Dermis blood vessel endothelial cell (primary cell): ENCODE data around the gene SKAP2. TPM values are rescaled to one million over a fixed set of nuclear protein-coding genes. Genes with fewer than 3 reads are reported as not detected.
A peak's percentile ranks its signal among the peaks of the same experiment; 100 is the strongest.

Source experiments
- DNase-seq: peaks from one replicate; pipeline ENCODE4 v3.0.0; 2010
- total RNA-seq: library from RNA; depleted of rRNA; stranded (reverse); fragments of >200 nt; gene quantifications from 2 replicates; pipeline ENCODE4 v1.2.3, GENCODE V29; 2014

The SKAP2 gene
- total RNA-seq, 1 donor from 2014 or later = 16.0 TPM

DNA sequence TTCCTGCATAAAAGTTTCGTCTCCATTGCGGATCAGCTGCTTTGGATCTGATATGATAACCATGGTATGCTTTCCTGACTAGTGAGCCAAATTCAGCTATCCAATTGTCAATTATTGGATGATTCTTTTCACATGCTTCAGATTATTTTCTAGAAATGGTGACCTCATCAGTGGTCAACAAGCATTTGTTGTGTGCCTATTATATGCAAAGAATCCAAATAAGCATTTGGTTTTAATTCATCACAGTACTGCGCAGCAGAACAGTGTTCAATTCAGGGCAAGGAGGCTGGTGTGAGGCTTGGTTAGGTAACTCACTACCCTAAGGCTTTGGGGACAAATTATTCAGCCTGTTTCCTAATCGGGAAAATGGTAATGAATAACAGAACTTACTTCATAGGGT, 200.5 kb downstream of the SKAP2 start:
- no peak for DNase-seq

DNA sequence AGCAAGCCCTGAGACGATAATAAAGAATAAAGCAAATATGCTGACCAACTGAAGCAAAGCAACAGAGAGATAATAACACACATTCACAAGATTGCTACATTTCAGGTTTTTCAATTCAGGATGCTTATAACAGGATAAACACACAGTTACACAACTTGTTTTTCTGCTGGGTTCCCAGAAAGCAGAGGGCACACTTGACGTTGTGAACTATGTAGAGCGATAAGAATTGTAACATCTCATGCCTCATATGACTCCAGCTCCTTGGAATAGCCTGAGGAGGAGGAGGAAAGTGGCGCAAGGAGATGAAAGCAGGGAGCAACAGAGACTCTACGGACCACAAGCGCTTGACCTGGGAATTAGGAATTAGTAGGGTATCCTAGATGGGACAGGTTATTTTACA, 201.7 kb downstream of the SKAP2 start:
- DNase-seq = no peak

DNA sequence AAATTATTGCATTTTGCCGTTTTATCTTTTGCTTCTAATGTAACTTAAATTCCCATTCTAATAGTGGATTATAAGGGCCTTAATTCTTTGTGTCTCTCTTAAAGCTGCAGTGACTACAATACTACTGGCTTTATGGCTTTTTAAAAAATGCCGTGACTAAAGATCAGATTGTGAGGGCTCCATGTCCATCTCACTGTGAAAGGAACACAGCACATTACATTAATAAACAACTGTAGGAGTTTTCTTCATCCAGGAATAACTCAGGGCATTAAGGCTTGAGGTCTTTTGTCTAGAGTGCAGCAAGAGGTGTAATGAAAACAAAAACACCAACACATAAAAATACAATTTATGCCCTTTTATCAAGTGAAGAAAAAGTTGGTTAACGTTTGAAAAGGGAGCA, 205.3 kb downstream of the SKAP2 start:
- no peak for DNase-seq

GRCh38 chr7:26658389-26659084, 205.9 kb downstream of the SKAP2 start:
- DNase-seq = no peak

DNA sequence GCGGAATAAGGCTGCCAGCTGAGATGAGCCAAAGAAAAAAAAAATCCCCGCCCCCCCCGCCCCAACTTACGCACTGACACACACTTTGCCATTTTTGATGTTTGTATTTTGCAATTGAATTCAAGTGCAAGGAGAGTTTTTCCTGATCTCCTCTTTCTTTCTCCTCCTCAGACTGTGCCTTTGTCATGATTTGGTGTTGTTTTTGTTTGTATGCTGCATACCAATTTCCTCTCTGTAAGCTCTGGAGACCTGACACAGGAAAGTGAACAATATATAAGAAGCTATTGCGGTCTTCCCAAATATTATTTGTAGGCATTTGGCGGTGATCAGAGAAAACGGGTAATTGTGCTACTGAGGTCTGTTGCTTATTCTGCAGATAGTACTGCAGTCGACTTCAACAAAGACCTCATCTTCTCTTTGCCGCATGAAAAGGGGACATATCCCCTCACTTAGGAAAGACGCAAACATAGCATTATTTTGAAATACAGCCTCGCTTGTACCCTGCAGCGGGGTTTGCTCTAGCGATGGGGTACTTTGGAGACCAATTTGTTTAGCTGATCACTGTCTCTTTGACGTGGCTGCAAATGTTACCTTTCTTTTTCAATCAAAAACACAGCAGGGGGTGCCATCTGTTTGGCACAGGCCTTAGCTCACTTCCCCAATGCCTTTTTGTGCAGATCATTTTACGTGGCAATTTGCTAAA, 206.6 kb downstream of the SKAP2 start:
- no peak for DNase-seq

DNA sequence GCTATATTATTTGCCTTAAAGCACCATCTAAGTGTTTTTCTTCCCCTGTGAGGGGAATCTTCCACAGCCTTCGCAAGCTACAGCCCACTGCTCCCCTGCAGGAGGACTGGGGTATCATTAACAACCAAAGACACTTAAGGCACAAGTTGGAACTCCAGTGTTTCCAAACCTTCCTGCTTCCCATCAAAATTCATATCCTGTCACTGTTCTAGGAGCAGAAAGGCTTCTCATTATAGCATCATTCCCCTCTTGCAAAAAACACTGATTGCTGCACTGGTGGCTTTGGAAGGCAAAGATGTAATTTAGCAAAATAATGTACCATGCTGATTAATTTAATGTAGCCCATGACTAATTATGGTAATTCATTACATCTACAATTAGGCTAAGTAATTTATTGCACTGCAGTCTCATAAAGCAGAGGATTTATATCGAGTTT, 207.2 kb downstream of the SKAP2 start:
- DNase-seq = no peak

GRCh38 chr7:26656735-26657134, 207.7 kb downstream of the SKAP2 start:
- DNase-seq = no peak

DNA sequence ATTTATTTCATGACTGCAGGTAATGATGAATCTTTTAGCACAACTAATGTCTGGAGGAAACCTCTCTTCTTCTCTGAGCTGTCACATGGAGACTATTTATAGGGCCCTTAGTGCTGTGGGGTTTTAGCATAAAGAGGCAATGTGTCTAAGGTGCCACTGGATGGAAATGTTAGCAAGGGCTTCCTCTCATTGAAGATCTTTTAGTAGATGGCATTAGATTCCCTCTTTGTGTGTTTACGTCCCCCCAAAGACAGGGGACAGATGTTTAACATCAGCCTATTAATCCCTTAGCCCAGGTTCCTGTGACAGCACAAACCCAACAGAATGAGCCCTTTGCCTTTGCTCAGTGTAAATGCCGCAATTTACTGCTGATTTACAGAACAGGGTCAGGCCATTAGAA, 208.6 kb downstream of the SKAP2 start:
- DNase-seq = no peak

GRCh38 chr7:26653430-26654399, 210.7 kb downstream of the SKAP2 start:
- DNase-seq = peak; percentile 87

DNA sequence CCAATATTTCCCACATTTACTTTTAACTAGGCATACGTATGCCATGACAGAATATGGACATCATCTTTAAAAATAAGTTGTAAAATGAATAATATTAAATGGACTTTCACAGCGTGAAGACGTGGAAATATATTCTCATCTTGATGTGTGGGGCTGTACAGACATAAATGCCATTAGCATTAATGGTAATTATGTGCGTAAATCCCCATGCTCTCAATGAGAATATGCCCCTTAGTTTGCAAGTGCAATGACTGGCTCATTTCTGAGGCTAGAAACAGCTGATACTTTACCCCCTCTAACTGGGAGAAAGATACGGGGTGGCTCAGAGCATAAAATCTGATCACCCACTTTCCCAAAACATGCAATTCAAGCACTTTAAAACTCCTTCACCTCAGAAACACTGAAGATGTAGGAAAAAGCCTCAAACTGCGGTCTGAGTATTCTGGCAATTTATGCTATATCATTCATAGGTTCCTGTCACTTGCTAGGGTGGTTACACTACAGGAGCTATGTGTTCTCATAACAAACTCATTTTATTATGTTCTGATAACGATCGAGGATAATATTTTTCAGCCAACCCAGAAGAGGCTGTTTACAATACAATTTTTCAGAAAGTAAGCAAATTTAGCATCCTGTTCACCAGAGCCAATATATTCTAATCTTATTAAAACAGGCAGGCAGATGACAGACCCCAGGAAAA, 211.8 kb downstream of the SKAP2 start:
- no peak for DNase-seq

DNA sequence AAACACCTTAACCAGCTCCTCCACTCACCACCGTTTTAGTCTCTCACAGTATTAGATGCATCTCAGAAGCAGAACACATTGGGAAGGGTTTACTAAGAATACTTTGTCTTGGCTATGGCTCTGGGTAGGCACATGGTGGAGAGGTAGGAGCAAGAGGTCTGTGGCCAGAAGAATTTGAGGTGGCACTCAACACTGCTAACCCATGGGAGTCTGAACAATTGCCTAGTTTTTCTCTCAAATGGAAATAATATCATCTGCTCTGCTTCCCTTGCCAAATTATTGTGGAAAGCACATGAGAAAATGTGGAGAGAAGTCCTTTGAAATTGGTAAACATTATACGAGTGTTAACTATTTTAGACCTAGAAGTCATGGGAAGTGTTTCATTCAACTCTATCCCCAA, 214.3 kb downstream of the SKAP2 start:
- DNase-seq = no peak

GRCh38 chr7:26649388-26649787, 215.0 kb downstream of the SKAP2 start:
- no peak for DNase-seq

- DNase-seq = no peak
Measured at GRCh38 chr7:26648554-26648953, 215.8 kb downstream of the SKAP2 start.

GRCh38 chr7:26646336-26647048, 217.9 kb downstream of the SKAP2 start:
- no peak for DNase-seq

DNA sequence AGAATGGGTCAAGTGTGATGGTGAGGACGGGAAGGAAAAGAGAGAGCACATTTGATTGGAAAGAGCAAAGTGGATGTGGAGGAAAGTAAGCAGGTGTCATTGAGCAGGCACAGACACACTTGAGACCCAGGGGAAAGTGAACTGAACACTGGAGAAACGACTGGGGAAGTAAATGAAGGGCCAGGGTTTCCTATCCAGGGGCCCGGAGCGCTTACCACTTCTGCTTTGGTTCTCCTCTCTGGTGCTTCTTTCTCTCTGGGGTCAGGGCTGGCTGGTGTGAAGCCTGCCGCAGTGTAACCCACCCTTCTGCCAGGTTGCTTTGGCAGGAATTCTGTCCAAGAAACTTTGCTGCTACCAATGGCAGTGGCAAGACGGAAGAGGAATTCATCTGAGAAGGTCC, 219.3 kb downstream of the SKAP2 start:
- DNase-seq = no peak

DNA sequence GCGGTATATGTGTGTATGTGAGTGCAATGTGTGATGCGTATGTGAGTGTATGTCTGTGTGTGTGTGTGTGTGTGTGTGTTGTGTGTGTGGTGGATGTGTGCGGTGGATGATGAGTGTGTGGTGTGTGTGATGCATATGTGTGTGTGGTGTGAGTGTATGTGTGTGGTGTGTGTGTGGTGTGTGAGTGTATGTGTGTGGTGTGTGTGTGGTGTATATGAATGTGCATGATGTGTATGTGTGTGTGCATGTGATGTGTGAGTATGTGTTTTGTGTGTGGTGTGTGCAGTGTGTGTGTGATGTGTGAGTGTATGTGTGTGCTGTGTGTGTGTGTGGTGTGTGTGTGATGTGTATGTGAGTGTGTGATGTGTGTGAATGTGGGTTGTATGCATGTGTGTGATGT, 222.0 kb downstream of the SKAP2 start:
- no peak for DNase-seq

DNA sequence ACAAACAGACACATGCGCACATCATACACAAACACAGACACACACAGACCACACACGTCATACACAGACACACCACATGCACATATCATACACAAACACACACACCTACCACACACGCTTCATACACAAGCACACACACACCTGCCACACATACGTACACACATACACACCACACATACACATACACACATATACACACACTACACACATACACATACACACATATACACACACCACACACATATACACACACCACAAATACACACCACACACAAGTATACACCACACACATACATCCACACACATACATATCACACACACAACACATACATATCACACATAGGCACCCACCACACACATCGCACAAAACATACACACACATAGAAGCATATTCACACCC, 224.7 kb downstream of the SKAP2 start:
- no peak for DNase-seq

DNA sequence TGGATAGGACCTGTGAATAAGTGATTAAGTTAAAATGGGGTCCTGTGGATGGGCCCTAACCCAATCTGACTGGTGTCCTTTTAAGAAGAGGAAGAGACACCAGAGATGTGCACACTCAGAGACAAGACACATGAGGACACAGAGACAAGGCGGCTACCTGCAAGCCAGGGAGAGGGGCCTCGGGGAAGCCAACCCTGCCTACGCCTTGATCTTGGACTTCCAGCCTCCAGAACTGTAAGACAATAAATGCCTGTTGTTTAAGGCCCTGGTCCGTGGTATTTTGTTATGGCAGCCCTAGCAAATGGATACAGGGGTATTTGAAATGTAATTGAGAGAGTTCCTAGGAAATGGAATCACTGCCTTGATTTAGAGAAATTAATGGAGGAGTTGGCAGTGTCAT, 225.3 kb downstream of the SKAP2 start:
- DNase-seq = no peak

- DNase-seq = no peak
Measured at GRCh38 chr7:26638140-26638539, 226.2 kb downstream of the SKAP2 start.

DNA sequence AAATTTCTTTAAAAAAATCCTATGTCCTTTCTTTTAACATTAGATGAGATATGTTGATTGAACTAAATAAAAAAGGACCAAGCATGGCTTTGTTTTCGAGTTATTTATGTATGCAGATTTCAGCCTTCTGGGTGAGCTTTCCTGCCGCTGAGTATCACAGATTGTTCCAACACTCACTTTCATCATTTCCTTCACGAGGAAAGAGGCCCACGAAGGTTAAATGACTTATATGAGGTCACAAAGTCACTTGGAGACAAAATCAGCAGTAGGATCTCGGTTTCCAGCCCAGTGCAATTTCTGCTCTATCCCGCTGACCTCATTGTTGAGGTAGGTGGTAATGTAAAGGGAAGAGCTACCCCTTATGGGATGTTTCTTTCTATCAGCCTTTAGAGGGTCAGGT, 226.8 kb downstream of the SKAP2 start:
- DNase-seq = peak; percentile 5

GRCh38 chr7:26636808-26637207, 227.6 kb downstream of the SKAP2 start:
- DNase-seq = no peak

- DNase-seq = no peak
Measured at GRCh38 chr7:26633557-26633956, 230.8 kb downstream of the SKAP2 start.
